Stimulated activated CD4-positive, alpha-beta T cell treated with anti-CD3 and anti-CD28 coated beads, TNF-alpha, amount 100 ng/mL, for 24 hours (primary cell): ENCODE measurements around the gene CACNG6.
"Not testable (repeated sequence)": the region's sequence is repeated elsewhere in the genome, so short reads cannot be mapped to it uniquely, and the experiment has no call there.

Experiments
- DNase-seq, 3 experiments: peaks; one replicate each; pipeline ENCODE4 v3.0.0-alpha.2; 2020; ENCODE audit warnings: low read depth in 3 of 3

Gene CACNG6, protein sequence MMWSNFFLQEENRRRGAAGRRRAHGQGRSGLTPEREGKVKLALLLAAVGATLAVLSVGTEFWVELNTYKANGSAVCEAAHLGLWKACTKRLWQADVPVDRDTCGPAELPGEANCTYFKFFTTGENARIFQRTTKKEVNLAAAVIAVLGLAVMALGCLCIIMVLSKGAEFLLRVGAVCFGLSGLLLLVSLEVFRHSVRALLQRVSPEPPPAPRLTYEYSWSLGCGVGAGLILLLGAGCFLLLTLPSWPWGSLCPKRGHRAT

DNA sequence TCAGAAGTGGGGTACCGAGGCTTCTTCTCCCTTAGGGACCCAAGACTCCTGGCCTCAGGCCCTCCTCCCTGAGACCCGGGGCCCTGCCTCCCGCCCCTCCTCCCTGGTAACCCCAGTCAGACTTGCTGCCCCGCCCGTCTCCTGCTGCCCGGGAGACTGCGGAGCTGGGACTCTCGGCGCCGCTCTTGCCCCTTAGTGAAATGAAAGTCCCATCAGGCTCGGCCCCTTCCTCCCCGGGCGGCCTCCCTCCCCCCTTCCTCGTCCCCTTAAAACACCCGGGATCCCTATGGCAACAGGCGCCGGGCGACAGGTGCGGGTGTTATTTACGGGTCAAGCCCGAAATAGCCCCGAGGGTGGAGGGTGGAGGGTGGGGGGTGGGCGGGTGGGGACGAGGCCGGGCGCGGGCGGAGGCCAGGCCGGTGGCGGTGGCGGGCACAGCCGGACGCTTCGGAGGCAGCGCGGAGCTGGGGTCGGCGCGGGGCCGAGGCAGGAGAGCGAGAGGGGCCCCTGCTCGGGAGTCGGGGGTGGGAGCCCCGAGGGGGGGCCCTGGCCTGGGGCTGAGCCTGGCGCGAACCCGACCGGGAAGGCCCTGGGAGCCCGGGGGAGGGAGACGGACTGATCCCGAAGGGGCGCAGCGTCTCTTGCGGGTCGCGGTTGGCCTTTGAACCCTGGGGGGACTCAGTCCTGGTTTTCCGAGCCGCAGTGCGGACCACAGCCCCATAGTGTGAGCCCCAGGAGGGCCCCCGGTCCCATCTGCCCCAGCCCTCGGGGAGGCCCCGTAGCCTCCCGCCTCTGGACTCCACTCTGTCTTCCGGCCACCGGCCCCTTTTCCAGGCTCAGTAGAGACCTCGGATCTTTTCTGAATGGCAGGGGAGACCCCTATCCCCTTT is at the start of gene CACNG6:
CACNG6 (plus strand) TSS at position 414 of the 890 bp plus-strand sequence. CDS start 1,241 bp downstream, outside the sequence.
- DNase-seq: no peak

DNA sequence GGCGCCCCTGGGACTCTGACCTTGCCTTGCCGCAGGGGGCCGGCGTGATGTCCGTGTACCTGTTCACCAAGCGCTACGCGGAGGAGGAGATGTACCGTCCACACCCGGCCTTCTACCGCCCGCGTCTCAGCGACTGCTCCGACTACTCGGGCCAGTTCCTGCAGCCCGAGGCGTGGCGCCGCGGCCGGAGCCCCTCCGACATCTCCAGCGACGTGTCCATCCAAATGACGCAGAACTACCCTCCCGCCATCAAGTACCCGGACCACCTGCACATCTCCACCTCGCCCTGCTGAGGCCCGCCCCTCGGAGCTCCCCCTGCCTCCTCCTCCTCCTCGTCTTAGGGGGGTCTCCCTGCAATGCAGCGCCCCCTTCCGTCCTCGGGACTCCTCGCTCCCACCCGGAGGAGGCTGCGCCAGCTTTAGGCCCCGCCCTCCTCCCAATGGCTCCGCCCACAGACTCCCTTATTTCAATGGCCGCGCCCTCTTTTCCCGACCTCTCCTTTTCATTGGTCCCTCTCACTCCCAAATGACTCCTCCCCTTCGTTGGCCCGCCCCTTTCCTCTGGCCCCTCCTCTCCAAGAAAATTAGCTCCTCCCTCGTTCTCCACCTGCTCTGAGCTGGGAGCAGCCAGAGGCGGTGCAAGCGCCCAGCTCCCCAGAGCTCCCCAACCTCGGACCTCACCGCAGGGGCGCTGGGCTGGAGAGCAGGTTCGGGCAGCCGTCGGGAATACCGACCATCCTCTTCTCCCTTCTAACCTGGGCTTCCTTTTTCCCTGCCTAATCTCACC is 49.2 kb upstream of the CACNG6 start:
- peak in 1 of 3 experiments; percentile 14 for DNase-seq

DNA sequence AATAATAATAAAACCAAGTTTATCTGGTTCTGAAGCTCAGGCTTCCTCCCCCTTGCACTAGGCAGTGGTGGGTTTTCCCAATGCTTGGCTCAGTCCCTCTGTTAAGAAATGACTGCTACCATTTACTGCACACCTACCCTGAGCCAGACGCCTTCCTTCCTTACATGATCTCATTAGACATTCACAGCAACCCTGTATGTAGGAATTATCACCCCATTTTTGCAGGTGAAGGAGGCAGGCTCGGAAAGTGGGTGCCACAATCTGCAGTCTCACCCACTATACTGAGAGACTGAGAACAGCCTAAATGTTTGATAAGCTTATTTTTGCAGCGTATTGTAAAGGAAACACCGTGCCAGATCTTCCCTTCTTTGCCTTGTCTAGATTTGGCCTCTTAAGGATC is 47.0 kb upstream of the CACNG6 start:
- no peak for DNase-seq

DNA sequence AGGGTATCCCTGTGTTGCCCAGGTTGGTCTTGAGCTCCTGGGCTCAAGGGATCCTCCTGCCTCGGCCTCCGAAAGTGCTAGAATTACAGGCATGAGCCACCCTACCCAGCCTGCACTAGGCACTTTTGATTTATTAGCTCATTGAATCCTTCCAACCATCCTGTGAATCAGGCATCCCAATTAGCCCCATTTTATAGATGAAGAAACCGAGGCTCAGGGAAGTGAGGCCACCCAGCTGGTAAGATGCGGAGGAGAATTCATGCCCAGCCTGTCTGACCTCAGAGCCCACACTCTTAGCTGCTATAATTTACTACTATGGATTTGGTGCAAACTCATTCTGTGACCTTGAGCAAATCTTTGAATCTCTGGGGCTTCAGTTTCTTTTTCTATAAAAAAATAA is 46.5 kb upstream of the CACNG6 start:
- no peak for DNase-seq

DNA sequence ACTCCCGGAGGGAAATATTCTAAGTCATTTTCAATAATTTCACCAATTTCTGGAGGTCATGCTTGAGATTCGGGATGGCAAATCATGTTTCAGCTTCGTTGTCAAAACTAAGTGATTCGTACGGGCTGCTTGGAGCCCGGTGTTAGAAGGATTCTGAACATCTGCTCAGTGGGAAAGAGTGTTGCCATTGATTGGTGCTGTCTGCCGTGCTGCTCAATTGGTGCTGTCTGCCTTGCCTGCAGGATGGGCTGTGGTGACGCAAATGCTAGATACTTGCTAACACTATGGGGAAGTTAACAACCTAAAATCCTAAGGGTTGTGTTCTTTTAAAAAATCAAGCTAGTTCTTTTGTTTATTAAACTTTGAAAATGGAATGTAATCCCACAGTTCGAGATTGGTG is 46.0 kb upstream of the CACNG6 start:
- no peak for DNase-seq

DNA sequence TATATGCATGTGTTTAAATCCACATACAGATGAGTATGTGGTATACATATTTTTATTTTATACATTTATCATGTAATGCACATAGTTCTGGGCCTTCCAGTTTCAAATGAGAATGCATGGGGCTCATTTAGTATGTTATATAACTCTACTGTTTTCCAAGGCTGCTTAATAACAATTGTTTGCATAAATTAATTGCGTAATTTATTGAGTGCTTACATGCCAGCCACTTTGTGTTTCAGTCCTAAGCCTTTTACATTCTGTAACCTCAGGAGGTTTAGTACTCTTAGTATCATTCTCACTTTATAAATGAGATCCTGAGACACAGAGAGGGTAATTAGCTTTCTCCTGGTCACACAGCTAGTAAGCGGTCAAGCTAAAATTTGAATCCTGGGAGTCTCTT is 45.4 kb upstream of the CACNG6 start:
- no peak for DNase-seq

DNA sequence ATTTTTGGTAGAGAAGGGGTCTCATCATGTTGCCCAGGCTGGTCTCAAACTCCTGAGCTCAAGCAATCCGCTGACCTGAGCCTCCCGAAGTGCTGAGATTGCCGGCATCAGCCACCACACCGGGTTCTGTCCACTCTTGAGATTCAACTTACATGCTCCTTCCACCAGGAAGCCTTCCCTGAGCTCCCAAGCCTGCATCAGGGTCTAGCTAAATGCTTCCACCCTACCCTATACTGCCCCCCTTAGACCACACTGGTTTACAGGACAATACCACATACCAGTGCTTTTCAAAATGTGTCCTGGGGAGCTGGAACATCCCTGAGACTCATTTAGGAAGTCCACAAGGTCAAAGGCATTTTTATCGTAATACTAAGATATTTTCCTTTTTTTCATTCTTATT is 43.8 kb upstream of the CACNG6 start:
- no peak for DNase-seq

DNA sequence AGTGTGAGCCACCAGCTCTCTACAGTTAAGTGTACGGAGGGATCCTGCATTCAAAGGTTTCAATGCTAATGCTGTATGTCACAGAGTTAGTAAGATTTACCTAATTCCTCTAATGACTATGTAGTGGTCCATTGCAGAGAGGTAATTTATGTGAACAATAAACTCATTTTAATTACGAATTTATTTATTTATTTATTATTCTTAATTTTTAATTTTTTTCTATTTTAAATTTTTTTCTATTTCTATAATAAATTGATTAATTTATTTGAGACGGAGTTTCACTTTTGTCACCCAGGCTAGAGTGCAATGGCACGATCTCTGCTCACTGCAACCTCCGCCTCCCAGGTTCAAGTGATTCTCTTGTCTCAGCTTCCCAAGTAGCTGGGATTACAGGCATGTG is 42.8 kb upstream of the CACNG6 start:
- DNase-seq: not testable (repeated sequence)

DNA sequence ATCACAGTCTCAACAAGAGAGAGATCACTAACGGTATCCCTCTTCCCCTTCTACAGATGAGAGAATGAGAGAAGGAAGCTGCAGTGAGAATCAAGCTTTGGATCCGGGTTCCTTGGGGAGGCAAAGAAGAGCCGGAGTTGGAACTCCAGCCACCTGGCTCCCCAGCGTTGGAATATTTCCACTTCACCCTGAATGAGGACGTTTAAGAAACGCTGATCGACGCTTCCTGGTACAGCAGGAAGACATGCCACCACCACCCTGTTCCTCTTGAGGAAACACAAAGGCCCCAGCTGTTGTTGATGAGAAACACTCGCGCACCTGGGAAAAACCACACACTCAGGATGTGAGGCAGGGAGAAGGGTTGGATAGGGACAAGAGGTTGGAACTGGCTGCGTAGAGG is 40.0 kb upstream of the CACNG6 start:
- no peak for DNase-seq

DNA sequence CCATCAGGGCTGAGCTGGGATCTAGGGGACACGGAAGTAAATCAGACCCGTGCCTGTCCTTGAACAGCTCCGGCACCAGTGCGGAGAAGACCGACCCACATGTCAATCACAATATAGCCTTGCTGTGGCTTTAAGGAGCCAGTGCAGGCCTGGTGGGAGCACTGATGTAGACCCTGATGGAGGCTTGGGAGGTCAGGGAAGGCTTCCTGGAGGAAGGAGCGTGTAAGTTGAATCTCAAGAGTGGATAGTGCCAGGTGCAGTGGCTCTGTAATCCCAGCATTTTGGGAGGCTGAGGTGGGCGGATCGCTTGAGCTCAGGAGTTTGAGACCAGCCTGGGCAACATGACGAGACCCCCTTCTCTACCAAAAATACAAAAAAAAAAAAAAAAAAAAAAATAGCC is 39.5 kb upstream of the CACNG6 start:
- DNase-seq: no peak

DNA sequence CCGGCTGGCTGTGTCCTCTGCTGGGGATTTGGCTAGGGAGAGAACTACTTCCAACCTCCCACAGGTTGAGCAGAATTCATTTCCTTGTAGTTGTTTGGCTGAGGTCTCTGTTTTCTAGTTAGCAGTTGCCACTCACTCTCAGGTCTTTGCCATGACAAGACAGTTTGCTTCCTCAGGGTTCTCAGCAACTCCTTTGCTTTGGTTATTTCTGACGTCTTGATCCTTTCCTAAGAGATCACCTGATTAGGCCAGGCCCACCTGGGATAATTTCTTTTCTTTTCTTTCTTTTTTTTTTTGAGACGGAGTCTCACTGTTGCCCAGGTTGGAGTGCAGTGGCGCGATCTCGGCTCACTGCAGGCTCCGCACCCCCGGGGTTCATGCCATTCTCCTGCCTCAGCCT is 38.1 kb upstream of the CACNG6 start:
- no peak for DNase-seq

DNA sequence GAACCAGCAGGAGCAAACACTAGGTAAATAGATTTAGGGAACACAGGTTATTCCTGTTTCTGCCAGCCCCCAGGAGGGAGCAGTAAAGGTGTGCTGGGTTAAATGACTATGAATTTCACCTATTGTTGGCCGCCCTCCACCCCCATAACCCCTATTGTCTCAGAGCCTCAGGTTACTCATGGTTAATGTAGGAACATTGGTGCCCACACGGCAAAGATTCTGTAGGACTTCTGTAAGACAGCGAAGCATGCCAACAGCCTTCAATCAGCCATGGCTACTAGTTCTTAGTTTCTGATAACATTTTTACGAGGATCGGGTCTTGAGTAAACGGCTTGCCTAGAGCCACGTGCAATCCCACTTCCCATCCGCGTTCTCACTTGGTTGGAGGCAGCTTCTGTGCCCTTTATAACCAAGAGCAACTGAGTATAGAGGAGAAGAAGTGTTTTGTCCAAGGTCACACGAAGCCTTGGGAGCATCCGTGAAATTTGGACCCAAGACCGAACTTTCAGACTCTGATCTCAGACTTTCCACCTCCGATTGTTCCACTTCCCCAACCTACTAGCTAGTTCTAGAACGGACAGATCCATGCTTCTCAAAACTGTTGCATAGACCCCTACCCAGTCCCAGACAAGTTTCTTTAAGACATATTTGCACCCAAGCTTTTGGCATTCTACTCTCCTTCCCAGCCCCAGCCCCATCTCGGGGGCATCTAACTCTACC is 33.8 kb upstream of the CACNG6 start:
- DNase-seq: no peak

DNA sequence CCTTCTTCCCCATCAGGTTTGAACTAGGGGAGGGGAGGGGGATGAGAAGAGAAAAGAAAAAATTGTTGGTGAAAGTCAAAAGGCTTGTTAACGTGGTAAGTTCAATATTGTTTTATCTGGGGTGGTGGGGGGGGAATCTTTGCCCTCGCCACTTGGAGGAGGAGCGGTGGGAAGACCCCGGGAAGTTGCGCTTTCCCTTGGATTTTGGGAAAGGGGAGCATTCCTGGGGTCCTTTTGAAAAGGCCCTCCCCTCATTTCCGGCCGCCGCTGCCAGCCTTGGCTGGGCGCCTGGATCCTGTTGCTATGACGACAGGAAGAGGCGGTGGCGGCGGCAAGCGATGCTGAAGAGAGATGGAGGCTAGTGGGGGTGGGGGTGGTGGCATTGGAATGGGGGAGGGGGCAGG is 33.3 kb upstream of the CACNG6 start:
- DNase-seq: no peak

DNA sequence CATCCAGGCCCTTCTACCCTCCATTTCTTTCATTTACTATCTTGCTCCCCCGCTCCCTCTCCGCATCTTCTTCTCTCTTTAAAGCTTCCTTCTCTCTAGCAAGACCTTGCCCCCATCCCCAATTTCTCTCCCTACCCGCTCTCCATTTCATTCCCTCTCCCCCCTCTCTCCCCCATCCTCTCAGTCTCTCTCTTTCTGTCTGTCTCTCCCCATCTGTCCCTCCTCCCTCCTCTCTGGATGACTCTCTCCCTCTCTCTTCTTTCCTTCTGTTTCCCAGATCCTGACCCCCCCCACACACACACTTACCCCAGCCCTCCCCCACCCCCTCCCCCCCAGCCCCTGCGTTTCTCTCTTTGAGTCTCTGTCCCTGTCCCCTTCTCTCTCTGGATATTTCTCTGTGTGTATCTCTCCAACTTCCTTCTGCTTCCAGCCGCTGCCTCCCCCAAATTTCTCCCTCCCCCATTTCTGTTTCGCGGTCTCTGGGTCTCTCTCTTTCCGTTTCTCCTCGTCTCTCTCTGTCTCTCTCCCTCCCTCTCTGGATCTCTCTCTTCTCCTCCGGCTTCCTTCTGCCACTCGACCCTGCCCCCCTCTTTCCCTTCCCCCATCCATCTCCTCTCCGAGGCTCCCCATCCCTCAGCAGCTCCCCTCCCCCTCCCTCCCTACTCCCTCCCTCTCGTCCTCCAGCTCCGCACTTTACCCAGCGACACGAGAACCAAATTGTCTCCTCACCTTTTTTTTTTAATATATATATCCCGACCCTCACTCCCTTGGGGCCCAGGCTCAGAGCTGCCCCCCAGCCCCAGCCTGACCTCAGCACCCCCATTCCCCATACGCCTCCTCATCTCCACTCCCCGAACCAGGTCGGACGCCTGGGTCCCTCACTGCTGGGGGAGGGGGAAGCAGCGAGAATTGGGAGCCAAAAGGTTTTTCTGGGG is 32.3 kb upstream of the CACNG6 start:
- no peak for DNase-seq

DNA sequence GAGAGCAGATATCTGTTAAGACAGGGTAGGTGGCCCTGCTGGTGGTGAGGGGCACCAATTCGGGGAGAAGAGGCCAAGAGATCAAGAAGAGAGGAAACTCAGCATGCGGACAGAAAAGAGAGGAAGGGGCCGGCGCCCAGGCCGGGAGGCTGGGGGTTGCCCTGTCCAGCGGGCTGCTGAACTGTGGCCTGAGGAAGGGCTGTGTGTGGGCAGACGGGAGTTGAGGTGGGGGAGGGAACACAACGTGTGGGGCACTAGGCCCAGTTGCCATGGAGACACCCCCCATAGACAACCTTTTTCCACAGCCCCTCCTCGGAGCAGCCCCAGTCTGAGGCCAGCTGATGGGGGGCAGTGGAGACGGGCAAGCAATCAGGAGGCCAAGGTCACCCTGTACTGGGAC is 31.2 kb upstream of the CACNG6 start:
- DNase-seq: no peak

DNA sequence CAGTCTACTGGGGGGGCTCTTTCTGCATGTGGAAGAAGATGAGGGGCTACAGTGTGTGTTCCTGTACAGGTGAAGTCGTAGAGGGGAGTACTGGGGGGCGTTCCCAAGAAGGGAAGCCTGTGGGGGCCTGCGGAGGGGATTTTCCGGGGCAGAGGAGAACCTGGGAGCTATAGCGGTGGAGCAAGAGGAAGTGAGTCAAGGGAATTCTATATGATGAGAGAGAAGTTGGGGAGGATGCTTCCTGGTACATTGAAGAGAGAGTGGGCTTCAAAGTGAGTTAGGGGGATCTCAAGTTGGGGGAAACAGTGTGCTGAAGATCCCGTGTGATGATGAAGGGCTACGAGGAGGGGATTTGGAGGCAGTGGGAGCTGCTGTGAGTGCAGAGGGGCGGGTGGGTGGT is 30.6 kb upstream of the CACNG6 start:
- DNase-seq: no peak

DNA sequence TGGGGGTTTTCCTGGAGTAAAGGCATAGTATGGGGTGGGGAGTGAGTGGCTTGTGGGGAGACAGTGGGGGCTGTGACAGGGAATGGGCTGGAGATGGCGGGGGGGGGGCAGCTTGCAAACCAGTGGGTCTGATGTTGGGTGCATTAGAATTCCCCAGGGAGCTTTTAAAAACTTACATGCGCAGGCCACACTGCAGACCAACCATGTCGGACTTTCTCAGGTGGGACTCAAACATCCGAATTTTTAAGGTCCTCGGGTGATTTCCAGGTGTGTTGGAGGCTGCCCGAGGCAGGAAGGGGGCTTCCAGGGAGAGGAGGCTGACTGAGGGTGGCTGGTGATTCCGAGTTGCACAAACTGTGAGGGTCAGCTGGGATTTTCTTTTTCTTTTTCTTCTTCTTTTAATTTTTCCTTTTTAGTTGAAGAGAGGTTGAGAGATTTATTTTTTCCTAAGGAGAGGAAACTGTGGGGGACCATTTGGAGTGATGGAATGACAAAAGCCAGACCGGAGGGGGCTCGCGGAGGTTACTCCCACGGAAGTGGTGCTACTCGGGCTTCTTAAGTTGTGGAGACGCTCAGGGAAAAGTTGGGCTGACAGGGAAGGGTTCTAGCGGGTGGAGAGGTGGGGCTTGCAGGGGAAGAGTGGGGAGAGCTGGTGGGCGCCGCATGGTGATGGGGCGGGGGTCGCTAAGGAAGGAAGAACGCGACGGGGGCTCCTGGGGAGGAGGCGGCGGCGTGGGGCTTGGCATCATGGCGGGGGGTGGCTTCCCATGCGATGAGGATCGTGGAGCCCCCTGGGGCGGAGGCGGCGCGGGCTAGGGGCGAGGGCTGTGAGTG is 29.7 kb upstream of the CACNG6 start:
- DNase-seq: no peak

DNA sequence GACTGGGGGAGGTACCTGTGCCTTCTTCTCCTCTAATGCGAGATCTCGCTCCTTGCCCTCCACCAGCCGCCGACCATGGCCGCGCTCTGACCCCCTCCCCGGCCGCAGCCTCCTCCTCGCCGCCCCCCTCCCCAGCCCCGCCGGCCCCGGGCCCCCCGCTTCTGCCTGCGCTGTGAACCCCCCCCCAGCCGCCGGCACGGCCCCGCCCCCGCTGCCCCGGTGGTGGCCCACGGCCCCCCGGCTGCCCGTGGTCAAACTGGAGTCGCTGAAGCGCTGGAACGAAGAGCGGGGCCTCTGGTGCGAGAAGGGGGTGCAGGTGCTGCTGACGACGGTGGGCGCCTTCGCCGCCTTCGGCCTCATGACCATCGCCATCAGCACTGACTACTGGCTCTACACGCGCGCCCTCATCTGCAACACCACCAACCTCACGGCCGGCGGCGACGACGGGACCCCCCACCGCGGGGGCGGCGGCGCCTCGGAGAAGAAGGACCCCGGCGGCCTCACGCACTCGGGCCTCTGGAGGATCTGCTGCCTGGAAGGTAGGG is 28.5 kb upstream of the CACNG6 start, which contains the start of gene CACNG8:
CACNG8 (plus strand) TSS at position 51 of the 545 bp plus-strand sequence.
- no peak for DNase-seq

DNA sequence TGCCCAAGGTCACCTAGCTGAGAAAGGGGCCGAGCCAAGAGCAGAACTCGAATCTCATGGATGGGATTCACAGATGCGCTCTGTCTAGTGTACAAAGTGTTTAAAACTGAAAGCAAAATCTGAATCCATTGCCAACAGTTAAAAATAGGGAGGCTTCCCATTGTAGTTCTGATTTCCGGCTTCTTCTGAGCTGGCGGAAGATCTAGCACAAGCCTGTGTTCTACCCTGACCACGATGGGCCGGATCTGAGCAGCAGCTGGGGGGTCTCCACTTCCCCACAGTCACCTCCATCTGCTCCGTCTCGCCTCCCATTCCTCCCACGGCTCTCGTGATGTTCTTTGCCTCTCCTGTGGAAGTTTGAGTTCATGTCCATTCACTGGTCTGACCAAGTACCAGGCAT is 26.3 kb upstream of the CACNG6 start:
- DNase-seq: no peak
